GM06990 (cell line): ENCODE results near the gene ACOX3.

Experiments
- DNase-seq: peaks from one replicate; pipeline ENCODE4 v3.0.0-alpha.2; 2011; ENCODE audit not compliant: insufficient read length; ENCODE audit errors: extremely low read depth
- H3K27me3 ChIP-seq: replicated peaks from 2 replicates; pipeline ENCODE4 v1.6.0; 2011; ENCODE audit warnings: low read length; ENCODE audit not compliant: control insufficient read depth, insufficient read depth
- H3K36me3 ChIP-seq: 2 replicates; pipeline ENCODE4 v1.5.1; 2011; ENCODE audit warnings: low read length; ENCODE audit not compliant: control insufficient read depth, insufficient read depth
- H3K4me3 ChIP-seq: replicated peaks from 2 replicates; pipeline ENCODE4 v1.5.1; 2011; ENCODE audit warnings: low read depth, mild to moderate bottlenecking, control low read depth, low read length
- CTCF ChIP-seq: IDR thresholded peaks from 2 replicates; pipeline ENCODE4 v1.5.1; 2011; ENCODE audit warnings: low read length, control low read depth, mild to moderate bottlenecking, inconsistent platforms; ENCODE audit not compliant: insufficient read depth, poor library complexity, severe bottlenecking

Gene ACOX3

GRCh38 chr4:8379771-8380170, 60.8 kb downstream of the ACOX3 start:
- no peak overlapping the region for H3K4me3 ChIP-seq
- peaks cover 2% of the 10 kb centered on the region for H3K36me3 ChIP-seq
- H3K27me3 ChIP-seq: no peaks in the 10 kb centered on the region
- DNase-seq: no peak
- TF ChIP-seq CTCF: no peak

- H3K27me3 ChIP-seq: no peaks in the 10 kb centered on the region
- no peak overlapping the region for H3K4me3 ChIP-seq
- H3K36me3 ChIP-seq: peaks cover 2% of the 10 kb centered on the region
- no peak for DNase-seq
- no peak for TF ChIP-seq CTCF
Measured at GRCh38 chr4:8379281-8379680, 61.2 kb downstream of the ACOX3 start.

- Histone ChIP-seq H3K27me3 (no peaks in the 10 kb centered on the region), H3K4me3 (no peak overlapping the region), H3K36me3 (peaks cover 2% of the 10 kb centered on the region)
- no peak for TF ChIP-seq CTCF
- no peak for DNase-seq
Measured at GRCh38 chr4:8378776-8379175, 61.7 kb downstream of the ACOX3 start.

GRCh38 chr4:8378101-8378724, 62.3 kb downstream of the ACOX3 start:
- Histone ChIP-seq H3K27me3 (no peaks in the 10 kb centered on the region), H3K36me3 (peaks cover 2% of the 10 kb centered on the region), H3K4me3 (no peak overlapping the region)
- no peak for TF ChIP-seq CTCF
- DNase-seq: no peak

- DNase-seq: no peak
- no peak for TF ChIP-seq CTCF
- Histone ChIP-seq H3K4me3 (no peak overlapping the region), H3K36me3 (peaks cover 2% of the 10 kb centered on the region), H3K27me3 (no peaks in the 10 kb centered on the region)
Measured at GRCh38 chr4:8377103-8378075, 63.1 kb downstream of the ACOX3 start.
